Esophagus squamous epithelium (tissue), 4 donors: ENCODE results near the gene PRPS2.

ENCODE experiments used
- POLR2A ChIP-seq, 4 donors: fragments of 450-650 bp; IDR thresholded peaks; one replicate each; pipeline ENCODE4 v1.6.1; 2017; ENCODE audit warnings: antibody characterized with exemption in 4 of 4, mild to moderate bottlenecking in 4 of 4, moderate library complexity in 3 of 4
- TF ChIP-seq, protein P1 (sequence below), 6 experiments: fragments of 450-650 bp in 4 of 6; fragments of 200-600 bp in 2 of 6; sonication (generic) in 2 of 6; IDR thresholded peaks; one replicate each; pipeline ENCODE4 v1.5.1; 2016 to 2019; ENCODE audit warnings: antibody characterized with exemption in 6 of 6, mild to moderate bottlenecking in 4 of 6, moderate library complexity in 4 of 6

- TF ChIP-seq, protein P1, sequence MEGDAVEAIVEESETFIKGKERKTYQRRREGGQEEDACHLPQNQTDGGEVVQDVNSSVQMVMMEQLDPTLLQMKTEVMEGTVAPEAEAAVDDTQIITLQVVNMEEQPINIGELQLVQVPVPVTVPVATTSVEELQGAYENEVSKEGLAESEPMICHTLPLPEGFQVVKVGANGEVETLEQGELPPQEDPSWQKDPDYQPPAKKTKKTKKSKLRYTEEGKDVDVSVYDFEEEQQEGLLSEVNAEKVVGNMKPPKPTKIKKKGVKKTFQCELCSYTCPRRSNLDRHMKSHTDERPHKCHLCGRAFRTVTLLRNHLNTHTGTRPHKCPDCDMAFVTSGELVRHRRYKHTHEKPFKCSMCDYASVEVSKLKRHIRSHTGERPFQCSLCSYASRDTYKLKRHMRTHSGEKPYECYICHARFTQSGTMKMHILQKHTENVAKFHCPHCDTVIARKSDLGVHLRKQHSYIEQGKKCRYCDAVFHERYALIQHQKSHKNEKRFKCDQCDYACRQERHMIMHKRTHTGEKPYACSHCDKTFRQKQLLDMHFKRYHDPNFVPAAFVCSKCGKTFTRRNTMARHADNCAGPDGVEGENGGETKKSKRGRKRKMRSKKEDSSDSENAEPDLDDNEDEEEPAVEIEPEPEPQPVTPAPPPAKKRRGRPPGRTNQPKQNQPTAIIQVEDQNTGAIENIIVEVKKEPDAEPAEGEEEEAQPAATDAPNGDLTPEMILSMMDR (IDR thresholded peaks at IDR 0.05), result no peak
- TF ChIP-seq POLR2A (IDR thresholded peaks at IDR 0.05), result no peak
Measured at GRCh38 chrX:12868747-12869146, 77.5 kb downstream of the PRPS2 start.
